Upper lobe of left lung (tissue), 6 donors: ENCODE data around the gene SPOCD1. TPM values are rescaled to one million over a fixed set of nuclear protein-coding genes. Genes with fewer than 3 reads are reported as not detected.

Experiments used
- ATAC-seq, 2 donors: fragments of 200-7000 bp; cut with Tn5 transposase; one replicate each; pipeline ENCODE4 v1.9.1; 2022; ENCODE audit warnings: mild to moderate bottlenecking in 2 of 2, moderate library complexity in 2 of 2; ENCODE audit not compliant: low FRiP score in 2 of 2
- DNase-seq, 2 donors: peaks; one replicate each; pipeline ENCODE4 v3.0.0-alpha.2; 2019 to 2020
- H3K27ac ChIP-seq, 4 donors: fragments of 200-600 bp; sonication (generic); one replicate each; pipeline ENCODE4 v1.5.1; 2016 to 2019
- H3K27me3 ChIP-seq, 4 donors: fragments of 200-600 bp; sonication (generic); one replicate each; pipeline ENCODE4 v1.5.1; 2017 to 2019
- H3K36me3 ChIP-seq, 4 donors: fragments of 200-600 bp; sonication (generic); one replicate each; pipeline ENCODE4 v1.5.1; 2016 to 2019
- H3K4me1 ChIP-seq, 4 donors: fragments of 200-600 bp; sonication (generic); one replicate each; pipeline ENCODE4 v1.5.1; 2018 to 2019
- H3K4me3 ChIP-seq, 4 donors: fragments of 200-600 bp; sonication (generic); one replicate each; pipeline ENCODE4 v1.5.1; 2017 to 2019; ENCODE audit warnings: mild to moderate bottlenecking in 2 of 4, moderate library complexity in 1 of 4
- H3K9me3 ChIP-seq, 4 donors: fragments of 200-600 bp; sonication (generic); one replicate each; pipeline ENCODE4 v1.5.1; 2018 to 2019
- EP300 ChIP-seq, 4 donors: sonication (generic); formaldehyde crosslinking; IDR thresholded peaks; one replicate each; pipeline ENCODE4 v1.5.1; 2017; ENCODE audit warnings: antibody characterized with exemption in 4 of 4, control low read depth in 2 of 4
- POLR2A ChIP-seq, 4 donors: fragments of 450-650 bp; IDR thresholded peaks; one replicate each; pipeline ENCODE4 v1.5.1; 2016 to 2017; ENCODE audit warnings: antibody characterized with exemption in 4 of 4, mild to moderate bottlenecking in 2 of 4
- POLR2AphosphoS5 ChIP-seq, 2 donors: sonication (generic); formaldehyde crosslinking; IDR thresholded peaks; one replicate each; pipeline ENCODE4 v1.5.1; 2017; ENCODE audit warnings: antibody characterized with exemption in 2 of 2
- WGBS, 2 donors: methylation state at CpG; one replicate each; pipeline ENCODE4 v1.1.5; 2017 to 2018; 5-methylcytosine and 5-hydroxymethylcytosine counted together
- total RNA-seq, 6 donors: library from RNA; depleted of rRNA in 4 of 6; stranded (reverse); fragments of >200 nt in 4 of 6; gene quantifications; one replicate each; pipeline versions ENCODE4 v1.1.0 to v1.2.1, GENCODE V29; 2016 to 2021
- TF ChIP-seq, protein P1 (sequence below), 6 experiments: fragments of 450-650 bp in 4 of 6; fragments of 200-600 bp in 2 of 6; sonication (generic) in 2 of 6; IDR thresholded peaks; one replicate each; pipeline ENCODE4 v1.5.1; 2016 to 2019; ENCODE audit warnings: antibody characterized with exemption in 6 of 6
- donor health status: DM: no; HTN: no; CAD: no; lungs with moderate emphysema.
- donor health status: DM: no; HTN: yes; CAD: no; lungs with severe emphysema.

Gene SPOCD1
- total RNA-seq, 6 donors from 2014 or later: 7.3 to 63.3 (median 10.4) TPM

DNA sequence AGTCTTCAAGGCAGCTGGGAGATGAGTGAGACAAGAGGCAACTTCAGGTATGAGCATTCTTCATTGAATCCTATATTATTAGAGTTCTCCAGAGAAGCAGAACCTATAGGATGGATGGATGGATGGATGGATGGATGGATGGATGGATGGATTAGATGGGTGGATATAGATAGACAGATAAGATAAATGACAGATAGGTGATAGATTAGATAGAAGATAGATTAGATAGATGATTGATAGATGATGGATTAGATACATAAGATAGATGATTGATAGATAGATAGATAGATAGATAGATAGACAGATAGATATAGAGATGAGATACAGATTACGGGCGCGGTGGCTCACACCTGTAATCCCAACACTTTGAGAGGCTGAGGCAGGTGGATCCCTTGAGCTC, 43.2 kb upstream of the SPOCD1 start:
- ATAC-seq: no peak
- no peak overlapping the region for H3K4me3 ChIP-seq
- WGBS, 2 donors: 95 to 100% methylated on average over 3 of the region's 3 CpGs

DNA sequence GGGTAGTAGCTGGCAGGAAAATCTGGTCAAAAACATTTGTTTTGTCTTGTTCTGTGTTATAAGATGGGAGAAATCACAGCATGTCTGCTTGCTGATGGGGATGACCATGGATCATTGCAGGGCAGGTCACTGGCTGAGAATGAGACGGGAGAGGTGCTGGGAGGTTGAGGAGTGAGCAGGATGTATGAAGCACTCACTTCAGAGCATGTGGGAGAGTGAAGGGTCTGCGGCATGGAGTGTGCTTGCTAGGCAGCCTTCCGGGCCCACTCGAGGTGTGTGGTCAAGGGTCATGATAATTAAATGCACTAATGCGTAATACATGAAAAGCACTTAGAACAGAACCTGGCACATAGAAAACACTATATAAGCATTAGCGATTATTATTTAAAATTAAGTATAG, 42.0 kb upstream of the SPOCD1 start:
- no peak for DNase-seq
- TF ChIP-seq, protein P1, sequence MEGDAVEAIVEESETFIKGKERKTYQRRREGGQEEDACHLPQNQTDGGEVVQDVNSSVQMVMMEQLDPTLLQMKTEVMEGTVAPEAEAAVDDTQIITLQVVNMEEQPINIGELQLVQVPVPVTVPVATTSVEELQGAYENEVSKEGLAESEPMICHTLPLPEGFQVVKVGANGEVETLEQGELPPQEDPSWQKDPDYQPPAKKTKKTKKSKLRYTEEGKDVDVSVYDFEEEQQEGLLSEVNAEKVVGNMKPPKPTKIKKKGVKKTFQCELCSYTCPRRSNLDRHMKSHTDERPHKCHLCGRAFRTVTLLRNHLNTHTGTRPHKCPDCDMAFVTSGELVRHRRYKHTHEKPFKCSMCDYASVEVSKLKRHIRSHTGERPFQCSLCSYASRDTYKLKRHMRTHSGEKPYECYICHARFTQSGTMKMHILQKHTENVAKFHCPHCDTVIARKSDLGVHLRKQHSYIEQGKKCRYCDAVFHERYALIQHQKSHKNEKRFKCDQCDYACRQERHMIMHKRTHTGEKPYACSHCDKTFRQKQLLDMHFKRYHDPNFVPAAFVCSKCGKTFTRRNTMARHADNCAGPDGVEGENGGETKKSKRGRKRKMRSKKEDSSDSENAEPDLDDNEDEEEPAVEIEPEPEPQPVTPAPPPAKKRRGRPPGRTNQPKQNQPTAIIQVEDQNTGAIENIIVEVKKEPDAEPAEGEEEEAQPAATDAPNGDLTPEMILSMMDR (IDR thresholded peaks at IDR 0.05): no peak
- TF ChIP-seq EP300 (IDR thresholded peaks at IDR 0.05) (no peak), POLR2A (IDR thresholded peaks at IDR 0.05) (no peak), POLR2AphosphoS5 (IDR thresholded peaks at IDR 0.05) (no peak)
- 72 to 77% methylated on average over 6 of the region's 6 CpGs for WGBS, 2 donors

More for the DNA sequence above, 43.2 kb upstream of the SPOCD1 start:
- Histone ChIP-seq H3K4me1 (no peaks in the 10 kb centered on the region), H3K36me3 (no peaks in the 10 kb centered on the region), H3K9me3 (no peaks in the 10 kb centered on the region), H3K27ac (no peak overlapping the region), H3K27me3 (no peaks in the 10 kb centered on the region)
- DNase-seq: no peak
- no peak for TF ChIP-seq POLR2A (IDR thresholded peaks at IDR 0.05)
- no peak for TF ChIP-seq POLR2AphosphoS5 (IDR thresholded peaks at IDR 0.05)
- no peak for TF ChIP-seq EP300 (IDR thresholded peaks at IDR 0.05)
- TF ChIP-seq, protein P1 (IDR thresholded peaks at IDR 0.05): no peak

DNA sequence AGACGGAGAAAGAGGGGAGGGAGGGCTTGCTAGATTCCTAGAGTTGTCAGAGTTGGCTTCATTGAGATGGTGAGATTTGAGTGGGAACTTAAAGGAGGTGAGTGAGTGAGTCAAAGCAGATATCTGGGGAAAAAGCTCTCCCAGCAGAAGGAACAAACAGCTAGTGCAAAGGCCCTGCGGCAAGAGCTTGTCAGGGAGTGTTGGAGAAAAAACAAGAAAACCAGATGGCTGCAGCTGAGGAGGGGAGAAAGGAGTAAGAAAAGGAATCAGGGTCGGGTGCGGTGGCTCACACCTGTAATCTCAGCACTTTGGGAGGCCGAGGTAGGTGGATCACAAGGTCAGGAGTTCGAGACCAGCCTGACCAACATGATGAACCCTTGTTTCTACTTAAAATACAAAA, 40.3 kb upstream of the SPOCD1 start:
- Histone ChIP-seq H3K27me3 (no peaks in the 10 kb centered on the region), H3K4me3 (no peak overlapping the region), H3K27ac (no peak overlapping the region), H3K9me3 (no peaks in the 10 kb centered on the region), H3K4me1 (no peaks in the 10 kb centered on the region), H3K36me3 (no peaks in the 10 kb centered on the region)
- WGBS, 2 donors: 94 to 95% methylated on average over 6 of the region's 6 CpGs
- ATAC-seq (no peak), DNase-seq (no peak)
- TF ChIP-seq, protein P1 (IDR thresholded peaks at IDR 0.05): no peak
- TF ChIP-seq POLR2AphosphoS5 (IDR thresholded peaks at IDR 0.05) (no peak), EP300 (IDR thresholded peaks at IDR 0.05) (no peak), POLR2A (IDR thresholded peaks at IDR 0.05) (no peak)

More for the DNA sequence above, 42.0 kb upstream of the SPOCD1 start:
- H3K27ac ChIP-seq: no peak overlapping the region
- no peaks in the 10 kb centered on the region for H3K4me1 ChIP-seq
- no peaks in the 10 kb centered on the region for H3K9me3 ChIP-seq
- H3K4me3 ChIP-seq: no peak overlapping the region
- H3K36me3 ChIP-seq: no peaks in the 10 kb centered on the region
- no peaks in the 10 kb centered on the region for H3K27me3 ChIP-seq
- ATAC-seq: no peak

DNA sequence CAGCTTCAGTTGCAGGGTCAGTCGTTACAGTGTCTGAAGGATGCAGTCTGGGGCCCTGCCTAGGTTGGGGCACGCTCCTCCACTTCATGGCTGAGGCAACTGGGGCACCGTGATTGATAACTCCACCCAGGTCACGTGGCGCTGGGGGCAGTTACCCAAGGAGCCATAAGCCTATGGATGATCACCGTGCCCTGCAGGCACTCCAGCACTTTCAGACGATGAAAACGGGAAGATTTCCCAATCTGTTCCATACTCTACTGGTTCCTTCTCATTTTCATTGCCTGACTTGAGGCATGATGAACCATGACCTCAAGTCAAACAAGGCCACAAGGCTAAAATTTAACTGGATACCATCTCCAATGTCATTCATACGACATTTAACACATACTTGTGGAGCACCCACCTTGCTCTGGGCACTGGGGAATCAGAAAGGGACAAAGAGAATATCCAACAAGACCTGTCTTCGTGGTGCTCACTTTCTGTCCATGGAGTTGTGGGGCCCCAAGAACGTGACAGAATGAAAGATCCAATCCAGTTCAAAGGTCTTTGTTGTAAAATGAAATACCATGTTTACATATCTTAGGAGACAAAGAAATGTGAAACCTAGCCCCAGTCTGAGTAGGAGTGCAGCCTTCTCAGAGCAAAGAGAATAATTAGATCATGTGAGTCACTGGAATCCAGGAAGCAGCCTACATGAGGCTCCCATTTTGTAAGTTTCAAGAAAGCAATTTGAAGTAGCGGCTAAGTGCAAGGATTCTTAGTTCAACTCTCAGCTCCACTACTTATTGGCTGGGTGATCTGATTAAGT, 39.4 kb upstream of the SPOCD1 start:
- ATAC-seq: no peak
- TF ChIP-seq EP300 (IDR thresholded peaks at IDR 0.05): no peak
- TF ChIP-seq POLR2A (IDR thresholded peaks at IDR 0.05): no peak
- TF ChIP-seq, protein P1 (IDR thresholded peaks at IDR 0.05): no peak
- TF ChIP-seq POLR2AphosphoS5 (IDR thresholded peaks at IDR 0.05): no peak
- H3K9me3 ChIP-seq: no peaks in the 10 kb centered on the region
- no peaks in the 10 kb centered on the region for H3K27me3 ChIP-seq
- no peak for DNase-seq
- WGBS, 2 donors: 82 to 87% methylated on average over 11 to 12 of the region's 12 CpGs
- H3K4me1 ChIP-seq: no peaks in the 10 kb centered on the region
- H3K4me3 ChIP-seq: no peak overlapping the region
- H3K36me3 ChIP-seq: no peaks in the 10 kb centered on the region
- H3K27ac ChIP-seq: no peak overlapping the region

DNA sequence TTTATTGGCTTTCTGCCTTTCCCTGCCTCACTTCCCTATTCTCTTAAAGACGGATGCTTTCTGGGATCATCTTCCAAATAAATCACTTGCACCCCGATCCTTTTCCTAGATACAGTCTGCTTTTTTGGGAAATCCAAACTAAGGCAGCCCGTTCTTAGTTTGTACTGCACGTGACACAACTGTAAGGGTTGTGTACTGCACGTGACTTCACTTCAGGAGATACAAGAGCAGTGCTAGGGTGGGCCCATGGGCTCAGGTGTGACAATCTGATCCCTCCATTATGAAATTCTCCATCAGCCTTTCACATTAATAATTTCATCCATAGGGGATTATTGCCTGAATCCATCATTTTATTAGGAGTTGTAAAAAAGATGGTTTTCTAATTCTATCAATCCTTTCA, 33.8 kb upstream of the SPOCD1 start:
- ATAC-seq (no peak), DNase-seq (no peak)
- Histone ChIP-seq H3K4me1 (no peaks in the 10 kb centered on the region), H3K36me3 (no peaks in the 10 kb centered on the region), H3K9me3 (no peaks in the 10 kb centered on the region), H3K4me3 (no peak overlapping the region), H3K27ac (no peak overlapping the region), H3K27me3 (no peaks in the 10 kb centered on the region)
- TF ChIP-seq, protein P1 (IDR thresholded peaks at IDR 0.05): no peak
- TF ChIP-seq POLR2A (IDR thresholded peaks at IDR 0.05): no peak
- no peak for TF ChIP-seq EP300 (IDR thresholded peaks at IDR 0.05)
- no peak for TF ChIP-seq POLR2AphosphoS5 (IDR thresholded peaks at IDR 0.05)
- WGBS, 2 donors: 96 to 99% methylated on average over 5 of the region's 5 CpGs
